ENCODE results near the gene SLC7A8. TPM values are rescaled to one million over a fixed set of nuclear protein-coding genes. Genes with fewer than 3 reads are reported as not detected.

Gene SLC7A8
- total and polyA plus RNA-seq, 4 donors: 2.6 to 9.8 (median 5.4) TPM

GRCh38 chr14:23208324-23208723 is 24.9 kb upstream of the SLC7A8 start (continued):
- TF ChIP-seq REST (IDR thresholded peaks at IDR 0.05) (no peak), TAF1 (conservative IDR thresholded peaks at IDR 0.05) (no peak), ATF3 (IDR thresholded peaks at IDR 0.05) (no peak), RAD21 (IDR thresholded peaks at IDR 0.05) (no peak), RXRA (IDR thresholded peaks at IDR 0.05) (no peak), HNF4G (IDR thresholded peaks at IDR 0.05) (no peak), NR2F2 (IDR thresholded peaks at IDR 0.05) (no peak), YY1 (IDR thresholded peaks at IDR 0.05) (no peak), MAX (IDR thresholded peaks at IDR 0.05) (no peak), FOXA2 (IDR thresholded peaks at IDR 0.05) (no peak), SP1 (IDR thresholded peaks at IDR 0.05) (no peak), GABPA (IDR thresholded peaks at IDR 0.05 in 1 of 2, conservative IDR thresholded peaks at IDR 0.05 in 1 of 2) (no peak)

GRCh38 chr14:23207146-23207540 is 23.7 kb upstream of the SLC7A8 start:
- Histone ChIP-seq H3K36me3 (ENCODE audit: control insufficient read depth in 4 of 4, insufficient read depth in 3 of 4, low read depth in 1 of 4, low read length in 3 of 4) (no peaks in the 10 kb centered on the region), H3K4me3 (ENCODE audit: low read depth in 1 of 3, low read length in 3 of 3) (no peak overlapping the region), H3K27ac (ENCODE audit: low read depth in 1 of 2, low read length in 2 of 2) (no peak overlapping the region), H3K9ac (ENCODE audit: low read depth in 1 of 2, low read length in 2 of 2) (no peak overlapping the region), H3K4me1 (ENCODE audit: control insufficient read depth in 4 of 4, insufficient read depth in 4 of 4, low read length in 3 of 4) (no peaks in the 10 kb centered on the region), H3K27me3 (ENCODE audit: control insufficient read depth in 4 of 4, insufficient read depth in 4 of 4, low read length in 3 of 4) (no peaks in the 10 kb centered on the region), H3K9me3 (ENCODE audit: control insufficient read depth in 4 of 4, low read length in 3 of 4) (no peaks in the 10 kb centered on the region)
- TF ChIP-seq FOXA2 (IDR thresholded peaks at IDR 0.05) (no peak), RXRA (IDR thresholded peaks at IDR 0.05) (no peak), EGR1 (IDR thresholded peaks at IDR 0.05; ENCODE audit: low read depth in 2 of 2) (no peak), HNF4A (conservative IDR thresholded peaks at IDR 0.05) (no peak), TAF1 (conservative IDR thresholded peaks at IDR 0.05) (no peak), FOXA1 (IDR thresholded peaks at IDR 0.05) (no peak), NR2F2 (IDR thresholded peaks at IDR 0.05) (no peak), RAD21 (IDR thresholded peaks at IDR 0.05) (no peak), JUND (IDR thresholded peaks at IDR 0.05) (no peak), ATF3 (IDR thresholded peaks at IDR 0.05) (no peak), SP1 (IDR thresholded peaks at IDR 0.05) (no peak), GABPA (IDR thresholded peaks at IDR 0.05 in 1 of 2, conservative IDR thresholded peaks at IDR 0.05 in 1 of 2) (no peak), CTCF (IDR thresholded peaks at IDR 0.05; ENCODE audit: low read depth, low read length, missing input control) (no peak), MAX (IDR thresholded peaks at IDR 0.05) (no peak), HNF4G (IDR thresholded peaks at IDR 0.05) (no peak), ZBTB33 (IDR thresholded peaks at IDR 0.05) (no peak), YY1 (IDR thresholded peaks at IDR 0.05) (no peak), REST (IDR thresholded peaks at IDR 0.05) (no peak)
- no peak for DNase-seq (ENCODE audit: low spot score)
- WGBS: 74% methylated on average over 3 of the region's 3 CpGs

All from liver (tissue), 9 donors.